HG03432 (cell line): Measurements from ENCODE around the gene DEFB108B.
"Not testable (repeated sequence)": the region's sequence is repeated elsewhere in the genome, so short reads cannot be mapped to it uniquely, and the experiment has no call there.

Experiments used
- ATAC-seq: cut with Tn5 transposase; IDR thresholded peaks from one replicate; pipeline ENCODE4 v1.9.1; 2021; ENCODE audit warnings: mild to moderate bottlenecking, moderate library complexity; ENCODE audit not compliant: unreplicated experiment

DEFB108B gene

GRCh38 chr11:71813481-71814355 lies 19.3 kb upstream of the DEFB108B start:
- ATAC-seq: not testable (repeated sequence)

GRCh38 chr11:71821539-71821938 lies 11.5 kb upstream of the DEFB108B start:
- not testable (repeated sequence) for ATAC-seq

GRCh38 chr11:71829247-71829646 lies 3.8 kb upstream of the DEFB108B start:
- not testable (repeated sequence) for ATAC-seq

DNA sequence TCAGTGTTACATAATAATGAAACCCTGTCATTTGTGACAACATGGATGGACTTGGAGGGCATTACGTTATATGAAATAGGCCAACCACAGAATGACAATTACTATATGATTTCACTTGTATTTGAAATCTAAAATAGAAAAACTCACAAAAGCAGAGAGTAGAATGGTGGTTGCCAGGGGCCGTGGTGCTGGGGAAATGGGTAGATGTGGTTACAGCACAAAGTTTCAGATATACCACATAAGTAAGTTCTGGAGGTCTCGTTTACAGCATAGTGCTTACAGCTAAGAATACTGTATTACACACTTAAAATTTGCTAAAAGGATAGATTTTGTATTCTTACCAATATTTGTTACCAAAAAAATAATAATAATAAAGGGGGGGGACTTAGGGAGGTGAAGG lies 3.3 kb upstream of the DEFB108B start:
- not testable (repeated sequence) for ATAC-seq

DNA sequence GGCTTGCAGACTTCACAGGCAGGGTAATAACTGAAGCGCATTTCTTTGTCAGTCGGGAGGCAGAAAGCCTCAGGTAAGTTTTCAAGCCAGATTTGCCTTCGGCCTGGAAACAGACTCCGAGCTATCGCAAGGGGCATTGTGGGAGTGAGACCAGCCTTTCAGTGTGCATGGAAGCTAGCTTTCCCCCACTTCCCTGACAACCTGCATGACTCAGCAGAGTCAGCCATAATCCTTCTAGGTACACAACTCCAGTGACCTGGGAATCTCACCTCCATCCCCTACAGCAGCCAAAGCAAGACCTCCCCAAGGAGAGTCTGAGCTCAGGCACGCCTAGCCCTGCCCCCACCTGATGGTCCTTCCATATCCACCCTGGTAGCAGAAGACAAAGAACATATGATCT lies 9.7 kb downstream of the DEFB108B start:
- ATAC-seq: not testable (repeated sequence)

DNA sequence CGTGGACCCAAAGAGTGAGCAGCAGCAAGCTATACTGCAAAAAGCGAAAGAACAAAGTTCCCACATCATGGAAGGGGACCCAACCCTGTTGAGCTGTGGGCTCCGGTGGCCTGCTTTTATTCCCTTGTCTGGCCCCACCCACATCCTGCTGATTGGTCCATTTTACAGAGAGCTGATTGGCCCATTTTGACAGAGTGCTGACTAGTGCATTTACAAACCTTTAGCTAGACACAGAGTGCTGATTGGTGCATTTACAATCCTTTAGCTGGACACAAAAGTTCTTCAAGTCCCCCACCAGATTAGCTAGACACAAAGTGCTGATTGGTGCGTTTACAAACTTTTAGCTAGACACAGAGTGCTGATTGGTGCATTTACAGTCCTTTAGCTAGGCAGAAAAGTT lies 10.4 kb downstream of the DEFB108B start:
- not testable (repeated sequence) for ATAC-seq

DNA sequence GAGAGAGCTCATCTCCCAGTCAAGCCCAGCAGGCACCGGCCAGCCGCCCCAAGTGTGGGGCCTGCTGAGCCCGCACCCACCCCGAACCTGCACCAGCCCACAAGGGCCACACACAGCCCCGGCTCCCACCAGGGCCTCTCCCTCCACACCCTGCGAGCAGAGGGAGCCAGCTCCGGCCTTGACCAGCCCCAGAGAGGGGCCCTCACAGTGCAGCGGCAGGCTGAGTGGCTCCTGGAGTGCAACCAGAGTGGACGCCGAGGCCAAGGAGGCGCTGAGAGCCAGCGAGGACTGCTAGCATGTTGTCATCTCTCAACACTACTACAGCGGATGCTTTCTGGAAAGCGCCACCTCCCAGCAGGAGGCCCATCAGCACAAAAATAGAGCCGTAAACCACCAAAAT lies 10.9 kb downstream of the DEFB108B start:
- ATAC-seq: no peak

DNA sequence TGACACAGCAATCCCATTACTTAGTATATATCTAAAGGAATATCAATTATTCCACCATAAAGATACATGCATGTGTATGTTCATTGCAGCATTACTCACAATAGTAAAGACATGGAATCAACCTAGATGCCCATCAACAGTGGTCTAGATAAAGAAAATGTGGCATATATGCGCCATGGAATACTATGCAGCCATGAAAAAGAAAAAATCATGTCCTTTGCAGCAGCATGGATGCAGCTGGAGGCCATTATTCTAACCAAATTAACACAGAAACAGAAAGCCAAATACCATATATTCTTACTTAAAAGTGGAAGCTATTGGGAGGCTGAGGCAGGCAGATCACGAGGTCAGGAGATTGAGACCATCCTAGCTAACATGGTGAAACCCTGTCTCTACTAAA lies 20.9 kb downstream of the DEFB108B start:
- ATAC-seq: not testable (repeated sequence)

GRCh38 chr11:71855880-71856279 lies 22.9 kb downstream of the DEFB108B start:
- ATAC-seq: not testable (repeated sequence)

DNA sequence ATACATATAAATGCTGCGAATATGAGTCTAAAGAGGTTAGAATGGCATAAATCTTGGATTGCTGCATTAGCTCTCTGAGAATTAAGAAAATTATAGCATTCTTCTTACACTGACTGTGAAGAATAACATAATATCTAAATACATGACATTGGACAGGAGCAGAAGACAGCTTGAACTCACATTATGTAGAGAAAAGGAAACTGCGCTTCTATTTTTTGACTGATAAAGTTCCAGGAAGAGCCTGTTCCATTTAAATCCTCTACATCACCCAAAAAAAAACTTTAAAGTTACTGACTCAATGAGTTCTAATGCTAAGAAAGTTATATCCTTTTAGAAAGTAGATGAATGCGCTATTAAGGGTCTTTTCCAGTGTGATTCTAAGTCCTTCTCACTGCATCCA lies 27.8 kb downstream of the DEFB108B start:
- not testable (repeated sequence) for ATAC-seq

DNA sequence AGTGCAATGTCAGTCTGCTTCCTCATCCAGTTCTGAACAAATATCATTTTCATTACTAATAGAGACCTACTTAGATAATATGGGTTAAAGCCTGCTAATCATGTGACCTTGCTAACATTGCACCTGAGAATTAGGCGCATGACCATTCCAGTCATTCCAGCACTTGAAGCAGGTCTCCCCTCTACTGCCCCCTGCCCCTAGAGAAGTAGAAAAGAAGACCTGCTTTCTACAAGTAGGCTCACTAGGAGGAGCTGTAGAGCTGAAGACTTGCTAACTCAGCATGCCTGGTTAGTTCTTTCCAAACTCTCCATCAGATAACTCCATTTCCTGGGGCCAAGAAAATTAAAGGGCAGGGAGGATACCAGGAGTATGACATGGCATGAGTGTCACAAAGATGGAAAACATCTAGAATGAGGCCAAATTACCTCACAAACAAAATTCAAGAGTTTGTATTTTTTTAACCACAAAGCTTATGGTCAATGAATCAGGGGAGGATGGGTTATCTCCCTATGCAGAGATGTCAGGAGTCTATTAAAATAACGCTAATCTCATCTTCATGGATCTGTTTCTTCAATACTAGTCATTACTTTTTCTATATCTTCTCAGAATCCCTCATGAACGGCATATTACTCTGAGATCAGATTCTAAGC lies 31.1 kb downstream of the DEFB108B start:
- not testable (repeated sequence) for ATAC-seq

DNA sequence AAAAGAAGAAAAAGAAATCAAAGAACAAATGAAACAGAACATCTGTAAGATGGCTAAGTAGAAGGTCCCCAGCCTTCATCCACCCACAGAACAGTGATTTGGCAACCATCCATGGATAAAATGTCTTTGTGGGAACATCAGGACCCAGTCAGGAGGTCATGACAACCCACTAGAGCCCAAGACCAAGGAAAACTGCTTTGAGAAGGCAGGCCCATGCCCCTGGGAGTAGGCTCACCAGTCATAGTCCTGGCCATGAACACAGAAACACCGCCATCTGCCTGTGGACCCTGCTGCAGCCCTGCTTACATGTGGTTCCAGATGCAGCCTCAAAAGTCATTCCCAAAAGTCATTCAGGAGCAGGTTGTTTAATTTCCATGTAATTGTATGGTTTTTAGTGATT lies 34.2 kb downstream of the DEFB108B start:
- ATAC-seq: not testable (repeated sequence)

- ATAC-seq: not testable (repeated sequence)
Measured at GRCh38 chr11:71869931-71870330, 36.9 kb downstream of the DEFB108B start.

GRCh38 chr11:71870661-71871060 lies 37.7 kb downstream of the DEFB108B start:
- not testable (repeated sequence) for ATAC-seq

GRCh38 chr11:71876262-71876661 lies 43.3 kb downstream of the DEFB108B start:
- not testable (repeated sequence) for ATAC-seq

GRCh38 chr11:71878059-71878458 lies 45.1 kb downstream of the DEFB108B start, which contains the start of gene DEFB131B:
Gene DEFB131B, plus strand, starts transcription at chr11:71878453. Its CDS starts 0 bp downstream, at chr11:71878453.
- not testable (repeated sequence) for ATAC-seq

GRCh38 chr11:71885806-71886205 lies 52.8 kb downstream of the DEFB108B start:
- not testable (repeated sequence) for ATAC-seq
